Embryonic facial prominence (tissue), 1 donor: ENCODE measurements around the gene DAGLA.

Source experiments
- DNase-seq: peaks from one replicate; pipeline ENCODE4 v3.0.0-alpha.2; 2016; ENCODE audit errors: extremely low spot score

The DAGLA gene

GRCh38 chr11:61778357-61778886 is 98.2 kb downstream of the DAGLA start:
- DNase-seq, result no peak

GRCh38 chr11:61778920-61779650 is 98.9 kb downstream of the DAGLA start:
- no peak for DNase-seq

GRCh38 chr11:61779666-61780525 is 99.7 kb downstream of the DAGLA start:
- DNase-seq, result no peak

GRCh38 chr11:61780581-61781162 is 100.5 kb downstream of the DAGLA start:
- DNase-seq, result no peak

- no peak for DNase-seq
Measured at GRCh38 chr11:61781585-61781984, 101.4 kb downstream of the DAGLA start.

GRCh38 chr11:61782299-61782698 is 102.1 kb downstream of the DAGLA start:
- DNase-seq, result no peak

- no peak for DNase-seq
Measured at GRCh38 chr11:61782841-61783240, 102.7 kb downstream of the DAGLA start.

GRCh38 chr11:61783717-61784505 is 103.7 kb downstream of the DAGLA start:
- no peak for DNase-seq

GRCh38 chr11:61784506-61784805 is 104.3 kb downstream of the DAGLA start:
- no peak for DNase-seq

- no peak for DNase-seq
Measured at GRCh38 chr11:61785837-61786402, 105.7 kb downstream of the DAGLA start.

GRCh38 chr11:61787928-61788491 is 107.8 kb downstream of the DAGLA start:
- DNase-seq, result no peak

GRCh38 chr11:61791737-61792309 is 111.6 kb downstream of the DAGLA start:
- DNase-seq, result peak; percentile 85

- peak; percentile 84 for DNase-seq
Measured at GRCh38 chr11:61792310-61793082, 112.3 kb downstream of the DAGLA start, which contains the start of the genes FEN1 and TMEM258. Gene FEN1 (plus strand): TSS chr11:61792911. CDS start chr11:61795362, 2,451 bp downstream. Gene TMEM258 (minus strand): TSS chr11:61792599. CDS start chr11:61792558, 41 bp downstream.

GRCh38 chr11:61793083-61793828 is 113.1 kb downstream of the DAGLA start:
- no peak for DNase-seq

- no peak for DNase-seq
Measured at GRCh38 chr11:61793829-61794204, 113.6 kb downstream of the DAGLA start.

GRCh38 chr11:61794579-61794978 is 114.4 kb downstream of the DAGLA start:
- no peak for DNase-seq

GRCh38 chr11:61795459-61795858 is 115.3 kb downstream of the DAGLA start:
- no peak for DNase-seq

GRCh38 chr11:61795876-61796526 is 115.8 kb downstream of the DAGLA start:
- no peak for DNase-seq
